ENCODE measurements around the gene TBR1.

Gene TBR1

DNA sequence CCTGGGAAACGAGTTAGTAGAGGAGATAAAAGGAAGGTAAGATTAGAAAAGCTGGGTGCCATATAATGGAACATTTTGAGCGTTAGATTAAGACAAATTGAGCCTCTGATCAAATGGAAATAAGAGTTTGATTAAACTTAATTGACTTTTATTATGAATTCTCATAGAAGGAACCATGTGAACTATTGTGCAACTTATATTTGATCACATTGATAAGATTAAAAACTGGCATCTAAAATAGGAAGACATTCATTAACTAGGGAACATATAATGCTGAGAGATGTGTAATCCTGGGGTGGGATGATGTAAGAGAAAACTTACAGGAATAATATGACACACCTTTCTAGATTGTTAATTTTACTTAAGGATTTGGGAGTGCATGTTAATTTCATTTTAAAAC, 22.5 kb downstream of the TBR1 start:
- TF ChIP-seq, protein P1, sequence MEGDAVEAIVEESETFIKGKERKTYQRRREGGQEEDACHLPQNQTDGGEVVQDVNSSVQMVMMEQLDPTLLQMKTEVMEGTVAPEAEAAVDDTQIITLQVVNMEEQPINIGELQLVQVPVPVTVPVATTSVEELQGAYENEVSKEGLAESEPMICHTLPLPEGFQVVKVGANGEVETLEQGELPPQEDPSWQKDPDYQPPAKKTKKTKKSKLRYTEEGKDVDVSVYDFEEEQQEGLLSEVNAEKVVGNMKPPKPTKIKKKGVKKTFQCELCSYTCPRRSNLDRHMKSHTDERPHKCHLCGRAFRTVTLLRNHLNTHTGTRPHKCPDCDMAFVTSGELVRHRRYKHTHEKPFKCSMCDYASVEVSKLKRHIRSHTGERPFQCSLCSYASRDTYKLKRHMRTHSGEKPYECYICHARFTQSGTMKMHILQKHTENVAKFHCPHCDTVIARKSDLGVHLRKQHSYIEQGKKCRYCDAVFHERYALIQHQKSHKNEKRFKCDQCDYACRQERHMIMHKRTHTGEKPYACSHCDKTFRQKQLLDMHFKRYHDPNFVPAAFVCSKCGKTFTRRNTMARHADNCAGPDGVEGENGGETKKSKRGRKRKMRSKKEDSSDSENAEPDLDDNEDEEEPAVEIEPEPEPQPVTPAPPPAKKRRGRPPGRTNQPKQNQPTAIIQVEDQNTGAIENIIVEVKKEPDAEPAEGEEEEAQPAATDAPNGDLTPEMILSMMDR (conservative IDR thresholded peaks at IDR 0.05; ENCODE audit: control insufficient read depth, insufficient read depth, low read depth, low read length), result no peak
- no peak for DNase-seq (ENCODE audit: low read depth)
- H3K4me3 ChIP-seq (ENCODE audit: control insufficient read depth, low read depth, low read length), result no peak overlapping the region

DNA sequence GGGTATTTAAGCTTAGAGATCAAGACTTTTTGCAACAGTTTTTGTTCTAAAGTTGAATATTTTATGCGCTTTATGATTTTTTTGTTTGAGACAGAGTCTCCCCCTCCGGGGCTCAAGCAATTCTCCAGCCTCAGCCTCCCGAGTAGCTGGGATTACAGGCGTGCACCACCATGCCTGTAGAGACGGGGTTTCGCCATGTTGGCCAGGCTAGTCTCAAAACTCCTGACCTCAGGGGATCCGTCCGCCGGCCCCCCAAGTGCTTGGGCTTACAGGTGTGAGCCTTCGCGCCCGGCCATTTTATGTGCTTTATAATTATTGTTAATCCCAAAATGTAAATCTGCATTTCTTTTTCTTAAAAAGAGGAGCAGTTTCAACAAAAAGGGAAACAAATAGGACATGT, 29.0 kb downstream of the TBR1 start:
- no peak overlapping the region for H3K4me3 ChIP-seq (ENCODE audit: control insufficient read depth, low read depth, low read length)
- TF ChIP-seq, protein P1 (conservative IDR thresholded peaks at IDR 0.05; ENCODE audit: control insufficient read depth, insufficient read depth, low read depth, low read length), result no peak
- DNase-seq (ENCODE audit: low read depth), result no peak

- TF ChIP-seq, protein P1 (conservative IDR thresholded peaks at IDR 0.05; ENCODE audit: control insufficient read depth, insufficient read depth, low read depth, low read length), result no peak
- no peak for DNase-seq (ENCODE audit: low read depth)
Observed at GRCh38 chr2:161448431-161448830, 32.3 kb downstream of the TBR1 start.

DNA sequence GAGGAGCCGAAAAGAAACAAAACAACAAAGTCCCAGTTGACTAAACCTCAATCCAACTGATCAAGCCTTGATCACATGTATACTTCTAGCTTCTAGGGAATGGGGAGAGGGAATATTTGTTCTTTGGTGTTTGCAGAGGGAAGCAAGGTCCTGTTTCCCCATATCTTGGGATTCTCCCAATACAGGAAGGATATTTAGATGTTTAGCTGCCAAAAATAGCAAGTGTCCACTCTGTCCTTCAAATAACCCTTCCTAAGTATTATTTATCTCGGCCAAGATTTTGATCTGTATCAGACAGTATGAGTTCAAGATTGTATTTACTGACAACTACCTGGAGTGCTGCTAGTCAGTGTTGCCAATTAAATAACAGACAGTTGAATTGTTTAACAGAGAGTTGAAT, 55.5 kb downstream of the TBR1 start:
- H3K4me3 ChIP-seq (ENCODE audit: control insufficient read depth, low read depth, low read length), result no peak overlapping the region
- TF ChIP-seq, protein P1 (conservative IDR thresholded peaks at IDR 0.05; ENCODE audit: control insufficient read depth, insufficient read depth, low read depth, low read length), result no peak
- DNase-seq (ENCODE audit: low read depth), result no peak

More at GRCh38 chr2:161448431-161448830, 32.3 kb downstream of the TBR1 start:
- H3K4me3 ChIP-seq (ENCODE audit: control insufficient read depth, low read depth, low read length), result no peak overlapping the region

DNA sequence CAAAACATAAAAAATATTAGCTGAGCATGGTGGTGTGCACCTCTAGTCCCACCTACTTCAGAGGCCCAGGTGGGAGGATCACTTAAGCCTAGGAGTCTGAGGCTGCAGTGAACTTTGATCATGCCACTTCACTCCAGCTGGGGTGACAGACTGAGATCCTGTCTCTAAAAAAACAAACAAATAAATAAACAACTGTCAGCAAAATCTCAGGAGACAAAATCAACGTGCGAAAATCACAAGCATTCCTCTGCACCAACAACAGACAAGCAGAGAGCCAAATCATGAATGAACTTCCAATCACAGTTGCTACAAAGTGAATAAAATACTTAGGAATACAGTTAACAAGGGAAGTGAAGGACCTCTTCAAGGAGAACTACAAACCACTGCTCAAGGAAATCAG, 58.8 kb downstream of the TBR1 start:
- DNase-seq (ENCODE audit: low read depth), result no peak
- H3K4me3 ChIP-seq (ENCODE audit: control insufficient read depth, low read depth, low read length), result no peak overlapping the region
- TF ChIP-seq, protein P1 (conservative IDR thresholded peaks at IDR 0.05; ENCODE audit: control insufficient read depth, insufficient read depth, low read depth, low read length), result no peak
